ENCODE measurements around the gene RFC4.

Gene RFC4

GRCh38 chr3:186786922-186787321 lies 19.4 kb downstream of the RFC4 start:
- no peak for DNase-seq

- no peak for DNase-seq
These were observed 20.7 kb downstream of the RFC4 start for GRCh38 chr3:186785495-186786018.

- no peak for DNase-seq
These were observed 21.3 kb downstream of the RFC4 start for GRCh38 chr3:186784820-186785494.

- DNase-seq = peak; percentile 77 to 82
These were observed 22.4 kb downstream of the RFC4 start for GRCh38 chr3:186783731-186784515.

GRCh38 chr3:186783058-186783730 lies 23.1 kb downstream of the RFC4 start, which contains the start of gene EIF4A2:
Gene EIF4A2 (plus strand): TSS chr3:186783577. CDS start chr3:186783611, 34 bp downstream.
- DNase-seq = peak; percentile 93 to 94

GRCh38 chr3:186782542-186783057 lies 23.7 kb downstream of the RFC4 start:
- DNase-seq = no peak

GRCh38 chr3:186779204-186779603 lies 27.1 kb downstream of the RFC4 start:
- no peak for DNase-seq

- DNase-seq = no peak
These were observed 30.3 kb downstream of the RFC4 start for GRCh38 chr3:186775999-186776398.

- DNase-seq = peak; percentile 81 to 86
These were observed 33.4 kb downstream of the RFC4 start for GRCh38 chr3:186772701-186773417.

GRCh38 chr3:186772281-186772694 lies 34.0 kb downstream of the RFC4 start:
- DNase-seq = no peak

GRCh38 chr3:186760897-186761447 lies 45.3 kb downstream of the RFC4 start:
- no peak for DNase-seq

GRCh38 chr3:186760141-186760833 lies 46.0 kb downstream of the RFC4 start:
- DNase-seq = no peak

GRCh38 chr3:186759231-186759930 lies 46.9 kb downstream of the RFC4 start:
- no peak for DNase-seq

- no peak for DNase-seq
These were observed 48.5 kb downstream of the RFC4 start for GRCh38 chr3:186757686-186758220.

- no peak for DNase-seq
These were observed 49.1 kb downstream of the RFC4 start for GRCh38 chr3:186757214-186757613.

GRCh38 chr3:186754871-186755270 lies 51.4 kb downstream of the RFC4 start:
- DNase-seq = no peak

- no peak for DNase-seq
These were observed 52.3 kb downstream of the RFC4 start for GRCh38 chr3:186754006-186754405.

GRCh38 chr3:186751480-186751879 lies 54.8 kb downstream of the RFC4 start:
- DNase-seq = no peak

GRCh38 chr3:186750316-186750715 lies 56.0 kb downstream of the RFC4 start:
- DNase-seq = no peak

GRCh38 chr3:186746008-186746407 lies 60.3 kb downstream of the RFC4 start:
- DNase-seq = no peak

- no peak for DNase-seq
These were observed 62.6 kb downstream of the RFC4 start for GRCh38 chr3:186743666-186744065.
